Activated CD8-positive, alpha-beta memory T cell treated with anti-CD3 and anti-CD28 coated beads for 1 hour (primary cell): ENCODE results near the gene TNXB.
"Not testable (repeated sequence)": the region's sequence is repeated elsewhere in the genome, so short reads cannot be mapped to it uniquely, and the experiment has no call there.

Experiments
- DNase-seq, 2 donors: peaks; one replicate each; pipeline ENCODE4 v3.0.0-alpha.2; 2020; ENCODE audit warnings: low read depth in 1 of 2; ENCODE audit errors: extremely low read depth in 1 of 2

The TNXB gene

GRCh38 chr6:32043589-32044380 is 65.4 kb downstream of the TNXB start:
- DNase-seq: not testable (repeated sequence)

- DNase-seq: not testable (repeated sequence)
Measured at GRCh38 chr6:32042276-32042675, 66.9 kb downstream of the TNXB start.

- DNase-seq: not testable (repeated sequence)
Measured at GRCh38 chr6:32041385-32041784, 67.8 kb downstream of the TNXB start.

GRCh38 chr6:32041050-32041321 is 68.2 kb downstream of the TNXB start:
- not testable (repeated sequence) for DNase-seq

- not testable (repeated sequence) for DNase-seq
Measured at GRCh38 chr6:32040299-32041049, 68.7 kb downstream of the TNXB start.

DNA sequence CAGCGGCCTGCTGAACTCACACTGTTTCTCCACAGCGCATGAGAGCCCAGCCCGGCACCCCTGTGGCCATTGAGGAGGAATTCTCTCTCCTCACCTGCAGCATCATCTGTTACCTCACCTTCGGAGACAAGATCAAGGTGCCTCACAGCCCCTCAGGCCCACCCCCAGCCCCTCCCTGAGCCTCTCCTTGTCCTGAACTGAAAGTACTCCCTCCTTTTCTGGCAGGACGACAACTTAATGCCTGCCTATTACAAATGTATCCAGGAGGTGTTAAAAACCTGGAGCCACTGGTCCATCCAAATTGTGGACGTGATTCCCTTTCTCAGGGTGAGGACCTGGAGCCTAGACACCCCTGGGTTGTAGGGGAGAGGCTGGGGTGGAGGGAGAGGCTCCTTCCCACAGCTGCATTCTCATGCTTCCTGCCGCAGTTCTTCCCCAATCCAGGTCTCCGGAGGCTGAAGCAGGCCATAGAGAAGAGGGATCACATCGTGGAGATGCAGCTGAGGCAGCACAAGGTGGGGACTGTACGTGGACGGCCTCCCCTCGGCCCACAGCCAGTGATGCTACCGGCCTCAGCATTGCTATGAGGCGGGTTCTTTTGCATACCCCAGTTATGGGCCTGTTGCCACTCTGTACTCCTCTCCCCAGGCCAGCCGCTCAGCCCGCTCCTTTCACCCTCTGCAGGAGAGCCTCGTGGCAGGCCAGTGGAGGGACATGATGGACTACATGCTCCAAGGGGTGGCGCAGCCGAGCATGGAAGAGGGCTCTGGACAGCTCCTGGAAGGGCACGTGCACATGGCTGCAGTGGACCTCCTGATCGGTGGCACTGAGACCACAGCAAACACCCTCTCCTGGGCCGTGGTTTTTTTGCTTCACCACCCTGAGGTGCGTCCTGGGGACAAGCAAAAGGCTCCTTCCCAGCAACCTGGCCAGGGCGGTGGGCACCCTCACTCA is 69.5 kb downstream of the TNXB start:
- not testable (repeated sequence) for DNase-seq

GRCh38 chr6:32038878-32039277 is 70.3 kb downstream of the TNXB start:
- DNase-seq: not testable (repeated sequence)

- not testable (repeated sequence) for DNase-seq
Measured at GRCh38 chr6:32037598-32038524, 71.3 kb downstream of the TNXB start, which contains the start of gene CYP21A2. TSS of gene CYP21A2 (plus strand) at chr6:32038415. CDS start at chr6:32038423, 8 bp downstream.

DNA sequence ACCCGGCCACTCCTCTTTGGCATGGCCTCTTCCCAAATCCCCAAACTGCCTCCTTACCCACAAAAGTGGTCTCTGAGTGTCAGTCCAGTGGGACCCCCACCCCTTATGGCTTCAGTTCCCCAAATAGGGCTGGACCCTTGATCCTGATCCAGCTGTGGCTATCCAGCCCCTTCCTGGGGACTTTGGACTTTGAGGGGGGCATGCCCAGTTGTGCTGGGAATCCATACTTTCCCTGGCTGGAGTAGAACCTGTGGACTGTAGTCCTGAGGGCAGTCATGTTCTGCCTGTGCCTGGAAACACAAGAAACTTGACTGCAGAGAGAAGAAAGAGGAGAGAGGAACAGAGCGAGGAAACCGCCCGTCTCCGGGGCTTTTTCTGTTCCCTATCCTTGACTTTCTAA is 72.0 kb downstream of the TNXB start:
- not testable (repeated sequence) for DNase-seq

DNA sequence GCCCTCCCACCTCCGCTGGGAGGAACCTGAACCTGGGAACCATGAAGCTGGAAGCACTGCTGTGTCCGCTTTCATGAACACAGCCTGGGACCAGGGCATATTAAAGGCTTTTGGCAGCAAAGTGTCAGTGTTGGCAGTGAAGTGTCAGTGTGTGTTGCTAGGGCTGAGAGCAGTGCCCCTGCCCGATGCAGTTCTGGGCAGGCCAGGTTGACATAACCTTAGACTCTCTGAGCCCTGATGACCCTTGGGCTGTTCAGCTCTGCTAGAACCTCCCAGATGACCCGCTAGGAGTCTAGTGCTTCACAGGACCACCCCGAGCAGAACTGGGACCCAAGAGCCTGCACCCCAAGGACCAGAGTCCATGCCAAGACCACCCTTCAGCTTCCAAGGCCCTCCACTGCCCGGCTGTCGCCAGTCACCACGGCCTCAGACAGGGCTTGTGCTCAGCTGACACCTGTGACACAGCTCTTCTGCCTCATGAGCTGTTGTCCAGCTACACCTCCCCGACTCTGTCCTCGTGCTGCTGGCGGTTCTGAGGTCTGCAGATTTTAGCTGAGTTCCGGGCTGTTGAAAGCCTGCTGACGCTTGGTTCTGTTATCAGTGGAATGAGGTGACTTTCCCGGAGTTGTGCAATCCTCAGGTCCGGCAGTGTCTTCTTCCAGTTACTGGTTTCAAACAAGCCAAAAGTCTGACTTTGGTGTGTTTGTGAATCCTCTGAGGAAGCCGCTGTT is 73.7 kb downstream of the TNXB start:
- not testable (repeated sequence) for DNase-seq

GRCh38 chr6:32029553-32029952 is 79.6 kb downstream of the TNXB start:
- not testable (repeated sequence) for DNase-seq

DNA sequence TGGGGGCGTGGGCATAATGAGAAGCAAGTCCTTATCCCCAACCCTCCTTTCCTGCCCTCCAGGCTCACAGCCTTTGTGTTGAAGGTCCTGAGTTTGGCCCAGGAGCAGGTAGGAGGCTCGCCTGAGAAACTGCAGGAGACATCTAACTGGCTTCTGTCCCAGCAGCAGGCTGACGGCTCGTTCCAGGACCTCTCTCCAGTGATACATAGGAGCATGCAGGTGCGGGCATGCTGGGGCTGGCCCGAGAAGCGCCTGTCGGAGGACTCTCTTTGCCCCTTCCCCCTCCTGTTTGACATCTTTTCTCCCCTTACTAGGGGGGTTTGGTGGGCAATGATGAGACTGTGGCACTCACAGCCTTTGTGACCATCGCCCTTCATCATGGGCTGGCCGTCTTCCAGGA is 80.5 kb downstream of the TNXB start:
- DNase-seq: not testable (repeated sequence)

DNA sequence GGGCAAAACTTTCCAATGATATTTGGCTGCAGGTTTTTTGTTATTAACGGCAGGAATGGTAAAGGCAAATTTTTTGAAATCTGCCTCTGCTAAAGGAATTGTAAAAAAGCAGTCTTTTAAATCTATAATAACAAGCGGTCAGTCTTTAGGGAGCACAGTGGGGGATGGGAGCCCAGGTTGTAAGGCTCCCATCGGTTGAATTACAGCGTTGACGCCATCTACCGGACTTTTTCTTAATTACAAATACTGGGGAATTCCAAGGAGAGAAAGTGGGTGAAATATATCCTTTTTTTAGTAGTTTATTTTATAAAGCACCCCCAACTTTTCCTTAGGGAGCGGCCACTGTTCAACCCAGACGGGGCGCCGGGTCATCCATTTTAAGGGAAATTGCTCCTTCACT is 87.0 kb downstream of the TNXB start:
- DNase-seq: not testable (repeated sequence)

DNA sequence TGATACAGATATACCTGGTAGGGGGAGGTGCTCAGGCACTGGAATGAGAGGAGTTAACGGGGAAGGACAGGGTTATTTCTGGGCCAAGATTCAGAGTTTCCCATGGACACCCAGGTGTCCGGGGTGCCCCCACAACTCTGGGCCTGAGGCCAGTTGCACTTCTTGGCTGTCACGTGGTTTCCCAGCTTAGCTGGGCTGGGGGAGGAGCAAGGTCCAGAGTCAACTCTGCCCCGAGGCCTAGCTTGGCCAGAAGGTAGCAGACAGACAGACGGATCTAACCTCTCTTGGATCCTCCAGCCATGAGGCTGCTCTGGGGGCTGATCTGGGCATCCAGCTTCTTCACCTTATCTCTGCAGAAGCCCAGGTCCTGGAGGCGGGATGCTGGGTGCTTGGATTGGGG is 94.6 kb downstream of the TNXB start, which contains the start of gene C4B:
C4B (plus strand) TSS at position 249 of the 400 bp plus-strand sequence; CDS start at position 300, 51 bp downstream.
- DNase-seq: not testable (repeated sequence)

GRCh38 chr6:32013738-32014137 is 95.4 kb downstream of the TNXB start:
- not testable (repeated sequence) for DNase-seq

- DNase-seq: not testable (repeated sequence)
Measured at GRCh38 chr6:32012941-32013617, 96.1 kb downstream of the TNXB start.

DNA sequence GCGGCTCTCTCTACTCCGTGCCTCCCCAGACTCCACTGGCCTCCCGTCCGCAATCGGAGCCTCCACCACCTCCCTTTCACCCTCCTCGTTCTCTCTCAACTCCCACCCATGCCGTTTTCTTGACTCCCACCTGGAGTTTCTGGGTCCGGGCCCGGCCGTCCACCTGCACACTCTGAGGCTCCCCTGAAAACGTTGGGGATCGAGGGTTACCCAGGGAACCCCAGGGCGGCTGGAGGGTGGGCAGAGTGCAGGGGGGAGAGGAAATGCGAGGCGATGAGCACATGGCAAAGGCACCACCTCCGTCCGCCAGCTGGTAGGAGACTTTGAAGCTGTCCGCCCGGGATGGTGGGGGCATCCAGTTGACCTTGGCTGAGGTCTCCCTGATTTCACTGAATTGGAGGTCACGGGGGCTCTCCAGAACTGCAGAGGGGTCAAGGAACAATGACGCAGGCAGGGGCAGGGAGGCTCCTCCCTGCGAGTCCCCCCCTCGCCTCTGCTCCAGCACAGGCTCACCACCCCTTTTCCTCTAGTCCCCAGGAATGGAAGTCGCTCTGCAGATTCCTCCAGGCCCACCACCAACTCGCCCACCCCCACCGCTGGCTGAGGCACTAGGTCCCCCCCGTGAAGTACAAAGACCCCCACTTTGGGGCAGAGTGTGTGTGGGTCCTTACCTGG is 98.1 kb downstream of the TNXB start:
- DNase-seq: not testable (repeated sequence)

GRCh38 chr6:32009537-32009936 is 99.6 kb downstream of the TNXB start:
- DNase-seq: not testable (repeated sequence)
